Epithelial cell of proximal tubule (primary cell): ENCODE data around the gene SPR. TPM values are rescaled to one million over a fixed set of nuclear protein-coding genes. Genes with fewer than 3 reads are reported as not detected.

Source experiments
- DNase-seq: peaks from one replicate; pipeline ENCODE4 v3.0.0-alpha.2; 2011; ENCODE audit warnings: low read depth
- H3K4me3 ChIP-seq: 2 replicates; pipeline ENCODE4 v1.5.1; 2011; ENCODE audit warnings: low read depth, mild to moderate bottlenecking, low read length
- CTCF ChIP-seq: conservative IDR thresholded peaks from 2 replicates; pipeline ENCODE4 v1.5.1; 2012; ENCODE audit warnings: low read depth, mild to moderate bottlenecking, low read length
- total RNA-seq: library from RNA; depleted of rRNA; stranded (reverse); fragments of >200 nt; gene quantifications from 2 replicates; pipeline ENCODE4 v1.2.3, GENCODE V29; 2015

Gene SPR
- total RNA-seq, 1 donor from 2014 or later: 29.5 TPM

GRCh38 chr2:72895154-72895553 is 7.9 kb downstream of the SPR start:
- no peak overlapping the region for H3K4me3 ChIP-seq
- DNase-seq: no peak
- TF ChIP-seq CTCF: no peak

GRCh38 chr2:72895759-72896281 is 8.6 kb downstream of the SPR start:
- H3K4me3 ChIP-seq: no peak overlapping the region
- no peak for TF ChIP-seq CTCF
- no peak for DNase-seq

GRCh38 chr2:72896446-72896845 is 9.2 kb downstream of the SPR start:
- H3K4me3 ChIP-seq: no peak overlapping the region
- DNase-seq: no peak
- TF ChIP-seq CTCF: no peak

GRCh38 chr2:72897785-72898584 is 10.8 kb downstream of the SPR start:
- DNase-seq: no peak
- H3K4me3 ChIP-seq: no peak overlapping the region
- TF ChIP-seq CTCF: no peak

- no peak overlapping the region for H3K4me3 ChIP-seq
- no peak for DNase-seq
- TF ChIP-seq CTCF: no peak
Observed at GRCh38 chr2:72898585-72898906, 11.3 kb downstream of the SPR start.

- no peak for DNase-seq
- H3K4me3 ChIP-seq: no peak overlapping the region
- TF ChIP-seq CTCF: no peak
Observed at GRCh38 chr2:72900191-72900825, 13.1 kb downstream of the SPR start.
